Mesothelial cell of epicardium (in vitro differentiated cells): ENCODE measurements around the gene DCUN1D5. TPM values are rescaled to one million over a fixed set of nuclear protein-coding genes. Genes with fewer than 3 reads are reported as not detected.

ENCODE experiments used
- DNase-seq, 2 experiments: peaks; one replicate each; pipeline ENCODE4 v3.0.0; 2021; ENCODE audit warnings: low spot score in 2 of 2; ENCODE audit not compliant: unreplicated experiment in 2 of 2
- H3K27ac Mint-ChIP-seq: 2 replicates; pipeline ENCODE4 v1.8.0; 2021; ENCODE audit warnings: mixed read lengths
- H3K27me3 Mint-ChIP-seq: 2 replicates; pipeline ENCODE4 v1.8.0; 2021; ENCODE audit warnings: low read depth, mixed read lengths
- H3K36me3 Mint-ChIP-seq: 2 replicates; pipeline ENCODE4 v1.8.0; 2021; ENCODE audit warnings: mixed read lengths
- H3K4me1 Mint-ChIP-seq: 2 replicates; pipeline ENCODE4 v1.8.0; 2021; ENCODE audit warnings: mixed read lengths
- H3K4me3 Mint-ChIP-seq: 2 replicates; pipeline ENCODE4 v1.8.0; 2021; ENCODE audit warnings: mild to moderate bottlenecking, moderate library complexity, mixed read lengths
- H3K9me3 Mint-ChIP-seq: 2 replicates; pipeline ENCODE4 v1.8.0; 2021; ENCODE audit warnings: mixed read lengths
- total RNA-seq: library from RNA; stranded (reverse); gene quantifications from 3 replicates; pipeline ENCODE4 v1.2.1, GENCODE V29; 2021
- TF ChIP-seq, protein P1 (sequence below): fragments of 200-600 bp; sonication (generic); IDR thresholded peaks from one replicate; pipeline ENCODE4 v1.5.0; 2021; ENCODE audit warnings: antibody characterized with exemption; ENCODE audit not compliant: unreplicated experiment

DCUN1D5 gene
- total RNA-seq, 1 donor from 2014 or later = 33.2 TPM

DNA sequence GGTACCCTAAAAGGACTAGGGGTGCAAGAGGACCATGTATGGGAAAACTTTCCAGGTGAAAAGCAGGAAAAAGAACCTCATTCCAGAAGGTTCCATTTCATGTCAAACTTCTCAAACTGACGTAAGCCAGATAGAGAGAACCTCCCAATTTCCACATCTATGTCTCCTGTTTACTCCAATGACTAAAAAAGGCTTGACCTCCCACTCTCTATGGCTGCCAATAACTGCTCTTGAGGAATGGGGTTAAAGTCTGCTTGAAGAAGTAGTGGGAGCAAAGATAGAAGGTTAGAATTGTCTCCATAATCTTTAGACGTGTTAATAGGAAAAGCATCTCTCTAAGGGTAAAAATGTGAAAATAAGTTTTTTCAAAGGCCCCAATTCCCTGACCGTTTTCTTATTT is 38.0 kb downstream of the DCUN1D5 start:
- Mint-ChIP-seq H3K27ac (no peak overlapping the region), H3K36me3 (peaks cover 2% of the 10 kb centered on the region), H3K27me3 (no peaks in the 10 kb centered on the region), H3K4me3 (no peak overlapping the region), H3K4me1 (no peaks in the 10 kb centered on the region), H3K9me3 (peaks cover 5% of the 10 kb centered on the region)
- no peak for DNase-seq
- TF ChIP-seq, protein P1, sequence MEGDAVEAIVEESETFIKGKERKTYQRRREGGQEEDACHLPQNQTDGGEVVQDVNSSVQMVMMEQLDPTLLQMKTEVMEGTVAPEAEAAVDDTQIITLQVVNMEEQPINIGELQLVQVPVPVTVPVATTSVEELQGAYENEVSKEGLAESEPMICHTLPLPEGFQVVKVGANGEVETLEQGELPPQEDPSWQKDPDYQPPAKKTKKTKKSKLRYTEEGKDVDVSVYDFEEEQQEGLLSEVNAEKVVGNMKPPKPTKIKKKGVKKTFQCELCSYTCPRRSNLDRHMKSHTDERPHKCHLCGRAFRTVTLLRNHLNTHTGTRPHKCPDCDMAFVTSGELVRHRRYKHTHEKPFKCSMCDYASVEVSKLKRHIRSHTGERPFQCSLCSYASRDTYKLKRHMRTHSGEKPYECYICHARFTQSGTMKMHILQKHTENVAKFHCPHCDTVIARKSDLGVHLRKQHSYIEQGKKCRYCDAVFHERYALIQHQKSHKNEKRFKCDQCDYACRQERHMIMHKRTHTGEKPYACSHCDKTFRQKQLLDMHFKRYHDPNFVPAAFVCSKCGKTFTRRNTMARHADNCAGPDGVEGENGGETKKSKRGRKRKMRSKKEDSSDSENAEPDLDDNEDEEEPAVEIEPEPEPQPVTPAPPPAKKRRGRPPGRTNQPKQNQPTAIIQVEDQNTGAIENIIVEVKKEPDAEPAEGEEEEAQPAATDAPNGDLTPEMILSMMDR = no peak

DNA sequence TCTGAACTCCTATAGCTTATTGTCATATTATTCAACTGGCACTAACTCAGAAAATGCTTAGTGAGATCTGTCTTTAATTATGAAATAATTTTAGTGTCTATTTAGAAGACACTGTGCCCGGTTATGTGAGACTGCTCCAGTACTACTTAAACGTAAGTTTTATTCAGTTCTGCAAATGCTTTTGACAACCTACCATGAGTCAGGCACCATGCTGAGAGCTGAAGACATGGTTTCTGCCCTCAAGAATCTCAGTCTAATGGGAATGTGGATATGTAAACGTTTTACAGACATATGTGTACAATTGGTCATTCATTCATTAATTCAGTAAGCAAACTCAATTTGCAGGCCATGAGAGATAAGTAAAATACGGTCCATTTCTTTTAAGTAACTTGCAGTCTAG is 40.0 kb downstream of the DCUN1D5 start:
- H3K9me3 Mint-ChIP-seq = peaks cover 5% of the 10 kb centered on the region
- H3K27me3 Mint-ChIP-seq = no peaks in the 10 kb centered on the region
- TF ChIP-seq, protein P1 = no peak
- DNase-seq = no peak
- no peak overlapping the region for H3K4me3 Mint-ChIP-seq
- H3K4me1 Mint-ChIP-seq = no peaks in the 10 kb centered on the region
- no peak overlapping the region for H3K27ac Mint-ChIP-seq
- peaks cover 2% of the 10 kb centered on the region for H3K36me3 Mint-ChIP-seq

DNA sequence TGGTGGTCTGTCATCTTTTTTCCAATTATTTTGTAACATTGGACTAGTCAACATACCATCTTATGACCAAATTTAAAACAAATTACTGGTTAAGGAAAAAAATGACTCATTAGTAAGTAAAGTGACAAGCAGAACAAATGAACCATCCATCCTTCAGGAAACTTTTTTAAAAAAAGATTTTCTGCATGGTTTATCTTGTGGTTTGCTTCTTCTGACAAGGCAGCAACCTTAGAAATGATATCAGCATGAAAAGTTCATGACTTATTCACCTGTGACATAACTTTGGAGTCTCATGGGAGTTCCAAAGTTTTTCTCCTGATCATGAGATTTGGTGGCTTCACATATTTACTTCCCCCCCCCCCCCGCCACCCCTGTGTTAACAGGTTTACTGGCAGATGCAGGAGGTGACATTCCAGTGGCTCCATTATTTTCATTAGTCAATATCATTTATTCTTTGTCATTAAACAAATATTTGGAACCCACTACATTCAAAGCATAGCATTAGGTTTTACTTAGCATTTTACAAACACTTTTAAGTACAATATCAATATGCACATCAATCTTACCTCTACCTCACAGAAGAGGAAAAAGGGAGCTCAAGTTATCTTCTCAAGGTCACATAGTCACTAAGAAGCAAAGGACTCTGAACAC is 40.7 kb downstream of the DCUN1D5 start:
- no peak for DNase-seq

DNA sequence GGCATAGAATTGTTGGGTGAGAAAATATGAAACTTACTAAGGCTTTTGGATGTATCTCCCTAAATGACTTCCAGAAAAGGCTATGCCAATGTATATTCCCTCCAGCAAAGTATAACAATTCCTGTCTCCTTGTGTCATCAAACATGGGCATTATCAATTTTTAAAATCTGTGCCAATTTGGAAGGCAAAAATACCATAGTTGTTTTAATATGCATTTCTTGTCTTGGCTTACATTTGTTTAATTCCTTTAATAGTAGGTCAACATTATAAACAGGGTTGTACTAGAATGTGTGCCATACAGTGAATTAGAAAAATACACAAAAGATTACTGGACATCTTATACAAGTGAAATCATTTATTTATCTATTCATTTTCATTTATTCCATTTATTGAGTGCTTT is 41.6 kb downstream of the DCUN1D5 start:
- H3K4me3 Mint-ChIP-seq = no peak overlapping the region

More for the DNA sequence above, 40.7 kb downstream of the DCUN1D5 start:
- H3K27me3 Mint-ChIP-seq = no peaks in the 10 kb centered on the region
- H3K27ac Mint-ChIP-seq = no peak overlapping the region
- H3K9me3 Mint-ChIP-seq = peaks cover 5% of the 10 kb centered on the region
- TF ChIP-seq, protein P1 = no peak
- H3K4me1 Mint-ChIP-seq = no peaks in the 10 kb centered on the region
- no peak overlapping the region for H3K4me3 Mint-ChIP-seq
- H3K36me3 Mint-ChIP-seq = peaks cover 2% of the 10 kb centered on the region

DNA sequence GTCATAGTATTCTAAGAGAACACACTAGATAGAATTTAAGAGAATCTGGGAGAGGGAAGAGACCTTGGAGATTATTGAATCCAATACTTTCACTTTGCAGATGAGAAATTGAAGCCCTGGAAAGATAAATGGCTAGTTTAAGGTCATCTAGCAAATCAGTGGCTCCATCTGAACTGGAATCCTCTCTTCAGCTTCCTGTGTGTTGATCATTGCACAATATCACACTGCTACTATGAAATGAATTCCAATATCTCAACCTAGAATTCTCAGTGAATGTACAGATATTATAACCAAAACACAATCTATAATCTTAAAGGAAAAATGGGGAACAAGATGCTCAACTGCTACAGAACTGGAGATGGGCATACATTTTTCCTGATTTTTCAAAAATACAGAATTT is 44.1 kb downstream of the DCUN1D5 start:
- no peak overlapping the region for H3K4me3 Mint-ChIP-seq
- H3K4me1 Mint-ChIP-seq = no peaks in the 10 kb centered on the region
- no peaks in the 10 kb centered on the region for H3K27me3 Mint-ChIP-seq
- no peak overlapping the region for H3K27ac Mint-ChIP-seq
- H3K9me3 Mint-ChIP-seq = peaks cover 5% of the 10 kb centered on the region
- DNase-seq = no peak
- H3K36me3 Mint-ChIP-seq = peaks cover 2% of the 10 kb centered on the region
- TF ChIP-seq, protein P1 = no peak

More for the DNA sequence above, 41.6 kb downstream of the DCUN1D5 start:
- Mint-ChIP-seq H3K27me3 (no peaks in the 10 kb centered on the region), H3K27ac (no peak overlapping the region), H3K4me1 (no peaks in the 10 kb centered on the region), H3K36me3 (peaks cover 2% of the 10 kb centered on the region), H3K9me3 (peaks cover 5% of the 10 kb centered on the region)
- TF ChIP-seq, protein P1 = no peak
- no peak for DNase-seq
